SU-DHL-6 (cell line): ENCODE results near the gene CAMK4.
"Not testable (repeated sequence)": the region's sequence is repeated elsewhere in the genome, so short reads cannot be mapped to it uniquely, and the experiment has no call there.

Experiments
- H2AFZ ChIP-seq: fragments of 200-600 bp; sonication (generic); 2 replicates; pipeline ENCODE4 v1.6.1; 2014; ENCODE audit warnings: low read depth, mild to moderate bottlenecking, moderate library complexity, mixed read lengths, antibody characterized with exemption, low read length; ENCODE audit not compliant: severe bottlenecking
- H3F3A ChIP-seq: fragments of 200-600 bp; shearing (Covaris generic); 2 replicates; pipeline ENCODE4 v1.6.0; 2016; ENCODE audit warnings: antibody characterized with exemption, mild to moderate bottlenecking; ENCODE audit not compliant: insufficient read depth
- H3K27ac ChIP-seq: fragments of 200-600 bp; sonication (generic); 2 replicates; pipeline ENCODE4 v1.5.1; 2016; ENCODE audit warnings: low read depth, mild to moderate bottlenecking, low read length, moderate library complexity, mixed read lengths
- H3K27me3 ChIP-seq: fragments of 200-600 bp; sonication (generic), shearing (Covaris generic); 2 replicates; pipeline ENCODE4 v1.6.0; 2014; ENCODE audit warnings: mild to moderate bottlenecking, low read length
- H3K36me3 ChIP-seq: fragments of 200-600 bp; sonication (generic); 2 replicates; pipeline ENCODE4 v1.6.1; 2014; ENCODE audit warnings: mild to moderate bottlenecking, low read length, mixed read lengths
- H3K4me2 ChIP-seq: fragments of 300-600, 200-600 bp; shearing (Covaris generic), sonication (generic); 2 replicates; pipeline ENCODE4 v1.6.0; 2014; ENCODE audit warnings: low read length, low read depth, mild to moderate bottlenecking; ENCODE audit not compliant: poor library complexity, severe bottlenecking
- H3K4me3 ChIP-seq: fragments of 200-600 bp; sonication (generic); 2 replicates; pipeline ENCODE4 v1.5.1; 2014; ENCODE audit warnings: antibody characterized with exemption, low read length, mild to moderate bottlenecking, mixed read lengths; ENCODE audit not compliant: insufficient read depth, poor library complexity, severe bottlenecking
- H3K79me2 ChIP-seq: fragments of 200-600 bp; sonication (generic); 2 replicates; pipeline ENCODE4 v1.6.1; 2014; ENCODE audit warnings: mild to moderate bottlenecking, low read length, moderate library complexity; ENCODE audit not compliant: insufficient read depth
- H3K9ac ChIP-seq: fragments of 200-600 bp; sonication (generic); 2 replicates; pipeline ENCODE4 v1.7.0; 2014; ENCODE audit warnings: mild to moderate bottlenecking, low read length
- H3K9me2 ChIP-seq: fragments of 200-600 bp; sonication (generic); replicated peaks from 2 replicates; pipeline ENCODE4 v1.6.1; 2014; ENCODE audit warnings: low read length; ENCODE audit not compliant: insufficient read depth
- H3K9me3 ChIP-seq: fragments of 200-600 bp; sonication (generic); 2 replicates; pipeline ENCODE4 v1.6.1; 2014; ENCODE audit warnings: low read length, mixed read lengths; ENCODE audit not compliant: insufficient read depth
- H4K20me1 ChIP-seq: fragments of 200-600 bp; sonication (generic); 2 replicates; pipeline ENCODE4 v1.6.1; 2014; ENCODE audit warnings: low read depth, mild to moderate bottlenecking, antibody characterized with exemption, low read length, moderate library complexity, mixed read lengths
- EZH2phosphoT487 ChIP-seq: fragments of 200-600 bp; sonication (generic), shearing (Covaris generic); conservative IDR thresholded peaks from 2 replicates; pipeline ENCODE4 v1.6.1; 2018; ENCODE audit warnings: mild to moderate bottlenecking, antibody characterized with exemption, low read length, moderate library complexity, mixed read lengths
- TF ChIP-seq, protein P1 (sequence below): fragments of 200-600 bp; sonication (generic); IDR thresholded peaks from one replicate; pipeline ENCODE4 v1.5.1; 2017; ENCODE audit warnings: antibody characterized with exemption, mild to moderate bottlenecking, low read length, moderate library complexity; ENCODE audit not compliant: insufficient read depth, poor library complexity, severe bottlenecking

Gene CAMK4

DNA sequence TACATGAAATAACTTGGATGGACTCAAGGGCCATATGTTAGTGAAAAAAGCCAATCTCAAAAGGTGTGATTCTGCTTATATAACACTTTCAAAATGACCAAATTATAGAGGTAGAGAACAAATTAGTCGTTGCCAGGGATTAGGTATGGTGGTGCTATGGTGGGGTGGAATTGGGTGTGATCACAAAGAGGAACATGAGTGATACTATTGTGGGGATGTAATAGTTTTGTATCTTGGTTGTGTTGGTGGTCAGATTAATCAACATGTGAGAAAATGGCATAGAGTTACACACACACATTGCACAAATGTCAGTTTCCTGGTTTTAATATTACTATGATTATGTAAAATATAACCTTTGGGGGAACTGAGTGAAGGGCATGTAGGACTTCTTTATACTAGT, 31.9 kb downstream of the CAMK4 start:
- no peak for TF ChIP-seq EZH2phosphoT487
- TF ChIP-seq, protein P1, sequence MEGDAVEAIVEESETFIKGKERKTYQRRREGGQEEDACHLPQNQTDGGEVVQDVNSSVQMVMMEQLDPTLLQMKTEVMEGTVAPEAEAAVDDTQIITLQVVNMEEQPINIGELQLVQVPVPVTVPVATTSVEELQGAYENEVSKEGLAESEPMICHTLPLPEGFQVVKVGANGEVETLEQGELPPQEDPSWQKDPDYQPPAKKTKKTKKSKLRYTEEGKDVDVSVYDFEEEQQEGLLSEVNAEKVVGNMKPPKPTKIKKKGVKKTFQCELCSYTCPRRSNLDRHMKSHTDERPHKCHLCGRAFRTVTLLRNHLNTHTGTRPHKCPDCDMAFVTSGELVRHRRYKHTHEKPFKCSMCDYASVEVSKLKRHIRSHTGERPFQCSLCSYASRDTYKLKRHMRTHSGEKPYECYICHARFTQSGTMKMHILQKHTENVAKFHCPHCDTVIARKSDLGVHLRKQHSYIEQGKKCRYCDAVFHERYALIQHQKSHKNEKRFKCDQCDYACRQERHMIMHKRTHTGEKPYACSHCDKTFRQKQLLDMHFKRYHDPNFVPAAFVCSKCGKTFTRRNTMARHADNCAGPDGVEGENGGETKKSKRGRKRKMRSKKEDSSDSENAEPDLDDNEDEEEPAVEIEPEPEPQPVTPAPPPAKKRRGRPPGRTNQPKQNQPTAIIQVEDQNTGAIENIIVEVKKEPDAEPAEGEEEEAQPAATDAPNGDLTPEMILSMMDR: no peak

DNA sequence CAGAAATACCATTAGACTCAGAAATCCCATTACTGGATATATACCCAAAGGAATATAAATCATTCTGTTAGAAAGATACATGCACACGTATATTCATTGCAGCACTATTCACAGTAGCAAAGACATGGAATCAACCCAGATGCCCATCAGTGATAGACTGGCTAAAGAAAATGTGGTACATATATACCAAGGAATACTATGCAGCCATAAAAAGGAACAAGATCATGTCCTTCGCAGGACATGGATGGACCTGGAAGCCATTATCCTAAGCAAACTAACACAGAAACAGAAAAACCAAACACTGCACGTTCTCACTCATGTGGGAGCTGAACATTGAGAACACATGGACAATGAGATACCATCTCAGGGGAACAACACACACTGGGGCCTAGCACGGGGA, 33.4 kb downstream of the CAMK4 start:
- H3K79me2 ChIP-seq, H3K9me3 ChIP-seq, H3F3A ChIP-seq, H2AFZ ChIP-seq, H3K9ac ChIP-seq, H3K4me3 ChIP-seq, H3K9me2 ChIP-seq, H3K4me2 ChIP-seq, H3K27me3 ChIP-seq, H4K20me1 ChIP-seq, H3K27ac ChIP-seq, H3K36me3 ChIP-seq: not testable (repeated sequence)

More for the DNA sequence above, 31.9 kb downstream of the CAMK4 start:
- H3K27ac ChIP-seq: no peak overlapping the region
- no peaks in the 10 kb centered on the region for H3K9me3 ChIP-seq
- no peak overlapping the region for H3K4me2 ChIP-seq
- no peak overlapping the region for H3K4me3 ChIP-seq
- no peaks in the 10 kb centered on the region for H3F3A ChIP-seq
- no peaks in the 10 kb centered on the region for H3K9me2 ChIP-seq
- no peaks in the 10 kb centered on the region for H4K20me1 ChIP-seq
- H3K36me3 ChIP-seq: no peaks in the 10 kb centered on the region
- no peak overlapping the region for H3K9ac ChIP-seq
- H3K79me2 ChIP-seq: no peaks in the 10 kb centered on the region
- no peak overlapping the region for H2AFZ ChIP-seq
- H3K27me3 ChIP-seq: no peaks in the 10 kb centered on the region

DNA sequence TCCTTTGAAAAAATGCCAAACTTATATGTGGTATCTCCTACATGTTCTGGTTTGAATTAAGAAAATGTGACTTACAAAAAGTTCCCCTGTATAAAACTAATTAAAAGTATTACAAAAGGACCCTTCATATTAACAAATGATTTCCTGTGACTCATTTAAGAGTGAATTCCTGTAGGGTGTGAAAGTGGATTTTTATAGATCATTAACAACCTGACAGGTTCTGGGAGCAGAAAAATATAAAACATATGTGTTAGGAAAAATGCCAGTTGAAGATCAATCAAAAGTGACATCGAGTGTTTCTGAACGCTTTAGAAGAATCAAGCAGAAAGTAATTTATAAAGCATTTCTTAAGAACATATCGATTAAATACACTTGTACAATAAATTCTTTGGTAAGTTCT, 35.5 kb downstream of the CAMK4 start:
- H3K27ac ChIP-seq: no peak overlapping the region
- no peaks in the 10 kb centered on the region for H3K9me3 ChIP-seq
- no peaks in the 10 kb centered on the region for H3K79me2 ChIP-seq
- H3K4me3 ChIP-seq: no peak overlapping the region
- H3K9ac ChIP-seq: no peak overlapping the region
- no peaks in the 10 kb centered on the region for H4K20me1 ChIP-seq
- TF ChIP-seq EZH2phosphoT487: no peak
- TF ChIP-seq, protein P1: no peak
- H3K36me3 ChIP-seq: no peaks in the 10 kb centered on the region
- no peaks in the 10 kb centered on the region for H3F3A ChIP-seq
- H3K9me2 ChIP-seq: no peaks in the 10 kb centered on the region
- H3K27me3 ChIP-seq: no peaks in the 10 kb centered on the region
- H3K4me2 ChIP-seq: no peak overlapping the region
- H2AFZ ChIP-seq: no peak overlapping the region

DNA sequence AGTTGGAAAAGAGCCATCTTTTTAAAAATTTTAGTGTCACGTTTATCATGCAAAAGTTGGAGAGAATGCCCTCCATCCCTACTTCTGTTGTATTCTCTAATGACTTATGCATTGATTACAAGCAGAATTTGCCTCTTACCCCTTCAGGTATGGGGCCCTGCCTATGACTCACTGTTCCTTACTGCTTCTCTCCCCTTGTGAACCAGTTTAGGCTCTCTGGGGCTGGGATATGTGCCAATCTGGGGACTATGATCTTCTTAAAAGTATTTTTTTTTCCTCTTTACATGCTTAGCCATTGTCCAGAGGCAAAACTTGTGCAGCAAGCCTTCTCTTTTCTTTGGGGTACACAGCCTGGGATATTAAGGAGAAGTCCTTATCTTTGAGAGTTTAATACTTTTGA, 37.4 kb downstream of the CAMK4 start:
- Histone ChIP-seq H2AFZ (no peak overlapping the region), H3K4me2 (no peak overlapping the region), H3K4me3 (no peak overlapping the region), H3K27ac (no peak overlapping the region), H3K9me2 (no peaks in the 10 kb centered on the region), H3K9ac (no peak overlapping the region), H3K36me3 (no peaks in the 10 kb centered on the region), H3F3A (no peaks in the 10 kb centered on the region), H3K79me2 (no peaks in the 10 kb centered on the region), H4K20me1 (no peaks in the 10 kb centered on the region), H3K9me3 (no peaks in the 10 kb centered on the region), H3K27me3 (no peaks in the 10 kb centered on the region)
- no peak for TF ChIP-seq EZH2phosphoT487
- TF ChIP-seq, protein P1: no peak
